A549 (cell line): Measurements from ENCODE around the gene GPR176.

Experiments used
- BHLHE40 ChIP-seq: IDR thresholded peaks from 2 replicates; pipeline ENCODE4 v1.6.1; 2012; ENCODE audit warnings: low read depth, low read length, inconsistent platforms
- CHD4 ChIP-seq: fragments of 200-600 bp; sonication (generic); IDR thresholded peaks from 2 replicates; pipeline ENCODE4 v1.6.1; 2016; ENCODE audit warnings: antibody characterized with exemption, mild to moderate bottlenecking, borderline replicate concordance
- CTCF ChIP-seq: fragments of >200 bp; sonication (Bioruptor Twin); formaldehyde crosslinking; IDR thresholded peaks from 3 replicates; pipeline ENCODE4 v1.5.1; 2016
- HDAC2 ChIP-seq: fragments of 200-600 bp; sonication (generic); IDR thresholded peaks from 2 replicates; pipeline ENCODE4 v1.6.1; 2016
- MAFK ChIP-seq: fragments of 450-650 bp; IDR thresholded peaks from 2 replicates; pipeline ENCODE4 v1.6.1; 2014; ENCODE audit not compliant: partially characterized antibody
- NR3C1 ChIP-seq: fragments of >200 bp; sonication (Bioruptor Twin); formaldehyde crosslinking; IDR thresholded peaks from 3 replicates; pipeline ENCODE4 v1.6.1; 2017
- POLR2A ChIP-seq: IDR thresholded peaks from 2 replicates; pipeline ENCODE4 v1.6.1; 2012; ENCODE audit warnings: mild to moderate bottlenecking, low read length
- RAD21 ChIP-seq, 2 experiments: fragments of >200 bp in 1 of 2; sonication (Bioruptor Twin) in 1 of 2; formaldehyde crosslinking in 1 of 2; IDR thresholded peaks in 1 of 2; conservative IDR thresholded peaks in 1 of 2; 2 replicates in 1 of 2; 3 replicates in 1 of 2; pipeline ENCODE4 v1.6.1; 2012 to 2018; ENCODE audit warnings: inconsistent platforms in 1 of 2
- RFX5 ChIP-seq: fragments of 450-650 bp; IDR thresholded peaks from 2 replicates; pipeline ENCODE4 v1.7.1; 2014; ENCODE audit warnings: antibody characterized with exemption, mild to moderate bottlenecking, moderate library complexity
- SREBF2 ChIP-seq: fragments of 450-650 bp; IDR thresholded peaks from 2 replicates; pipeline ENCODE4 v1.6.1; 2014; ENCODE audit warnings: mild to moderate bottlenecking, moderate library complexity
- TF ChIP-seq, protein P1 (sequence below): fragments of 200-600 bp; sonication (generic); IDR thresholded peaks from 2 replicates; pipeline ENCODE4 v1.6.1; 2016; ENCODE audit warnings: antibody characterized with exemption, mild to moderate bottlenecking, moderate library complexity

DNA sequence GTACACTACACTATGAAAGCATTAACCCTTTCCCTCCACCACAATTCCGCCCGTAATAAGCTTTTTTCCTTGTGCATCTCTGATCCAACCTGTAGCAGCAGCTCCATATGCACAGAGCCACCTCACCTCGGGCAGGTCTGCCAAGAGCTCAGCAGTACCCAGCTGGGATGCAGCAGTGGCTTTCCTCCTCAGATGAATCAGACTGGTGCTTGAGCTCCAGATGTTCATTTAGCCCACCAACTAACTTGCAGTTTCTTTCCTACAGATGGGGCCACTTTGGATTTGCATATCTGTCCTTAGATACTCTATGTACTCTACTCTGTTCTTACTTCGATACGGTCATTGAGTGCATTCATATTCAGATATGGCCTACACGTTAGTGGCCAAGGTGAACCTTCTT lies 122.7 kb downstream of the GPR176 start:
- TF ChIP-seq CHD4 (no peak), HDAC2 (no peak), BHLHE40 (no peak), SREBF2 (no peak), POLR2A (no peak), RAD21 (conservative IDR thresholded peaks at IDR 0.05 in 1 of 2, IDR thresholded peaks at IDR 0.05 in 1 of 2) (no peak), CTCF (no peak), NR3C1 (no peak), RFX5 (no peak), MAFK (no peak)
- TF ChIP-seq, protein P1, sequence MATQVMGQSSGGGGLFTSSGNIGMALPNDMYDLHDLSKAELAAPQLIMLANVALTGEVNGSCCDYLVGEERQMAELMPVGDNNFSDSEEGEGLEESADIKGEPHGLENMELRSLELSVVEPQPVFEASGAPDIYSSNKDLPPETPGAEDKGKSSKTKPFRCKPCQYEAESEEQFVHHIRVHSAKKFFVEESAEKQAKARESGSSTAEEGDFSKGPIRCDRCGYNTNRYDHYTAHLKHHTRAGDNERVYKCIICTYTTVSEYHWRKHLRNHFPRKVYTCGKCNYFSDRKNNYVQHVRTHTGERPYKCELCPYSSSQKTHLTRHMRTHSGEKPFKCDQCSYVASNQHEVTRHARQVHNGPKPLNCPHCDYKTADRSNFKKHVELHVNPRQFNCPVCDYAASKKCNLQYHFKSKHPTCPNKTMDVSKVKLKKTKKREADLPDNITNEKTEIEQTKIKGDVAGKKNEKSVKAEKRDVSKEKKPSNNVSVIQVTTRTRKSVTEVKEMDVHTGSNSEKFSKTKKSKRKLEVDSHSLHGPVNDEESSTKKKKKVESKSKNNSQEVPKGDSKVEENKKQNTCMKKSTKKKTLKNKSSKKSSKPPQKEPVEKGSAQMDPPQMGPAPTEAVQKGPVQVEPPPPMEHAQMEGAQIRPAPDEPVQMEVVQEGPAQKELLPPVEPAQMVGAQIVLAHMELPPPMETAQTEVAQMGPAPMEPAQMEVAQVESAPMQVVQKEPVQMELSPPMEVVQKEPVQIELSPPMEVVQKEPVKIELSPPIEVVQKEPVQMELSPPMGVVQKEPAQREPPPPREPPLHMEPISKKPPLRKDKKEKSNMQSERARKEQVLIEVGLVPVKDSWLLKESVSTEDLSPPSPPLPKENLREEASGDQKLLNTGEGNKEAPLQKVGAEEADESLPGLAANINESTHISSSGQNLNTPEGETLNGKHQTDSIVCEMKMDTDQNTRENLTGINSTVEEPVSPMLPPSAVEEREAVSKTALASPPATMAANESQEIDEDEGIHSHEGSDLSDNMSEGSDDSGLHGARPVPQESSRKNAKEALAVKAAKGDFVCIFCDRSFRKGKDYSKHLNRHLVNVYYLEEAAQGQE: no peak
